HFFc6 (cell line): Measurements from ENCODE around the gene ITGB3BP. TPM values are rescaled to one million over a fixed set of nuclear protein-coding genes. Genes with fewer than 3 reads are reported as not detected.

Experiments
- DNase-seq: peaks from one replicate; pipeline ENCODE4 v3.0.0-alpha.2; 2018
- H3K27ac Mint-ChIP-seq: 2 replicates; pipeline ENCODE4 v1.8.0; 2020; ENCODE audit warnings: mild to moderate bottlenecking, mixed read lengths
- H3K27me3 Mint-ChIP-seq: 2 replicates; pipeline ENCODE4 v1.8.0; 2021; ENCODE audit warnings: mild to moderate bottlenecking, moderate library complexity, mixed read lengths; ENCODE audit not compliant: insufficient read depth
- H3K36me3 Mint-ChIP-seq: 2 replicates; pipeline ENCODE4 v1.8.0; 2021; ENCODE audit warnings: low read depth, mixed read lengths
- H3K4me1 Mint-ChIP-seq: 2 replicates; pipeline ENCODE4 v1.8.0; 2020; ENCODE audit warnings: low read depth, mixed read lengths
- H3K4me3 Mint-ChIP-seq: 2 replicates; pipeline ENCODE4 v1.8.0; 2020; ENCODE audit warnings: mild to moderate bottlenecking, moderate library complexity, mixed read lengths
- H3K9me3 Mint-ChIP-seq: 2 replicates; pipeline ENCODE4 v1.8.0; 2020; ENCODE audit warnings: mild to moderate bottlenecking, mixed read lengths
- total RNA-seq, 6 experiments: library from RNA; stranded (reverse); fragmentation: NEBNext Ultra II Directional; extraction: Animal tissue kit (Norgen Biotek cat#: 25700); gene quantifications; 2 replicates in 1 of 6; 3 replicates in 5 of 6; pipeline ENCODE4 v1.2.3, GENCODE V29; 2021
- TF ChIP-seq, protein P1 (sequence below): fragments of 200-600 bp; sonication (generic); IDR thresholded peaks from 2 replicates; pipeline ENCODE4 v1.5.0; 2021; ENCODE audit warnings: antibody characterized with exemption, mild to moderate bottlenecking

The ITGB3BP gene
- total RNA-seq, 6 experiments from 2014 or later: 16.7 to 25.1 (median 22.3) TPM

- no peak overlapping the region for H3K4me3 Mint-ChIP-seq
- H3K27me3 Mint-ChIP-seq: no peaks in the 10 kb centered on the region
- H3K36me3 Mint-ChIP-seq: no peaks in the 10 kb centered on the region
- H3K9me3 Mint-ChIP-seq: no peaks in the 10 kb centered on the region
- peaks cover under 1% of the 10 kb centered on the region; the same call in 1 of the 2 replicates for H3K4me1 Mint-ChIP-seq
- DNase-seq: no peak
- H3K27ac Mint-ChIP-seq: no peak overlapping the region
- TF ChIP-seq, protein P1, sequence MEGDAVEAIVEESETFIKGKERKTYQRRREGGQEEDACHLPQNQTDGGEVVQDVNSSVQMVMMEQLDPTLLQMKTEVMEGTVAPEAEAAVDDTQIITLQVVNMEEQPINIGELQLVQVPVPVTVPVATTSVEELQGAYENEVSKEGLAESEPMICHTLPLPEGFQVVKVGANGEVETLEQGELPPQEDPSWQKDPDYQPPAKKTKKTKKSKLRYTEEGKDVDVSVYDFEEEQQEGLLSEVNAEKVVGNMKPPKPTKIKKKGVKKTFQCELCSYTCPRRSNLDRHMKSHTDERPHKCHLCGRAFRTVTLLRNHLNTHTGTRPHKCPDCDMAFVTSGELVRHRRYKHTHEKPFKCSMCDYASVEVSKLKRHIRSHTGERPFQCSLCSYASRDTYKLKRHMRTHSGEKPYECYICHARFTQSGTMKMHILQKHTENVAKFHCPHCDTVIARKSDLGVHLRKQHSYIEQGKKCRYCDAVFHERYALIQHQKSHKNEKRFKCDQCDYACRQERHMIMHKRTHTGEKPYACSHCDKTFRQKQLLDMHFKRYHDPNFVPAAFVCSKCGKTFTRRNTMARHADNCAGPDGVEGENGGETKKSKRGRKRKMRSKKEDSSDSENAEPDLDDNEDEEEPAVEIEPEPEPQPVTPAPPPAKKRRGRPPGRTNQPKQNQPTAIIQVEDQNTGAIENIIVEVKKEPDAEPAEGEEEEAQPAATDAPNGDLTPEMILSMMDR: no peak
These were observed 121.1 kb downstream of the ITGB3BP start for GRCh38 chr1:63401945-63402344.

Other genes with a start within 250 kb of the ITGB3BP start
- gene FOXD3, start 200.7 kb downstream of the ITGB3BP start, total RNA-seq: not detected
- 1 to 10 TPM; 6.7 to 9.0 (median 7.7) TPM for gene ALG6, start 155.6 kb downstream of the ITGB3BP start, total RNA-seq
- gene EFCAB7, start 300 bp upstream of the ITGB3BP start, total RNA-seq: 1 to 10 TPM; 3.2 to 4.5 (median 4.0) TPM
- 10 to 100 TPM; 31.6 to 46.2 (median 32.9) TPM for gene PGM1, start 70.2 kb upstream of the ITGB3BP start, total RNA-seq